HS-27A (cell line): ENCODE results near the gene IGHMBP2.

Experiments used
- DNase-seq: peaks from one replicate; pipeline ENCODE4 v3.0.0-alpha.2; 2012; ENCODE audit warnings: low read depth, missing footprints

The IGHMBP2 gene

DNA sequence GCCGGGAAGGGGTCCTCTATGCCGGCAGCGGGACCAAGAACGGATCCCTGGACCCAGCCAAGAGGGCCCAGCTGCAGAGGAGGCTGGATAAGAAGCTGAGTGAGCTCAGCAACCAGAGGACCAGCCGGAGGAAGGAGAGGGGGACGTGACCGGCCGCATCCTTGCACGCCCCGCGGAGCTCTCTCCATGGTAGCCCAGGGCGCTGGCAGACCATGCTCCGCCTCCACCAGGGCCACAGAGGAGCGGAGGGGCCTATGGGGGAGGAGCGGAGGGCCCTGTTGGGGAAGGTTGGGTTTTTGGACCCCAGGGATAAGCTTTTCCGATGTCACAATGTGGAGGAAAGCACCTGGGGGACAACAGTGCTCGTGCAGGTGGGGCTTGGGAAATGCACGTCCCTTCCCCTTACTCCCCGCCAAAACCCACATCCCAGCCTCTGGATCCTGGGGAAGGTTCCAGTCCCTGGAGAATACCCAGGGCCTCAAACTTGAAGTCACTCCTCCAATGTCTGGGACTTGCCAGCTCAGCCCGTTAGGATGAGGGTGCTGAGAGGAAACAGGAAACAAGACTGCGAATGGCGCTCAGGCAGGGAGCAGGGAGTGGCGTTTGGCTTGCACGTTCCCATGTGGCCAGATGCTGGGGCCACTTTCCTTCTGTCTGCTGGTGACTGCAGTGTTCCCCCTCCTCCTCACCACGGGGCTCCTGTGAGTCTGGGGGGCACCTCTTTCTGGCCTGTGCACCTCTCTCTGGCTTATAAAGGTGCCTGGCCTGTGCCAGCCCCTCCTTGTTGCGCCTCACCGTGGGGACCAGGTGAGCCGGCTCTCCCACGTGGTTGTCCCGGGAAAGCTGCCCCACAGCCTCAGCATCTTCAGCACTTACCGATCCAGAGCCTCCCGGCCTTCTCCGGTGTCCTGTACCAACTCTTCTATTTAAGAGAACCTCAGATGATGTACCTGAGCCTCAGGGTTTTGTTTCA, 36.2 kb downstream of the IGHMBP2 start:
- no peak for DNase-seq

- no peak for DNase-seq
Measured at GRCh38 chr11:68940651-68941323, 37.1 kb downstream of the IGHMBP2 start.

- no peak for DNase-seq
Measured at GRCh38 chr11:68941324-68942094, 37.8 kb downstream of the IGHMBP2 start.

- no peak for DNase-seq
Measured at GRCh38 chr11:68942095-68942620, 38.5 kb downstream of the IGHMBP2 start.

- no peak for DNase-seq
Measured at GRCh38 chr11:68942751-68943271, 39.1 kb downstream of the IGHMBP2 start.

- DNase-seq: no peak
Measured at GRCh38 chr11:68946416-68947090, 42.9 kb downstream of the IGHMBP2 start.

DNA sequence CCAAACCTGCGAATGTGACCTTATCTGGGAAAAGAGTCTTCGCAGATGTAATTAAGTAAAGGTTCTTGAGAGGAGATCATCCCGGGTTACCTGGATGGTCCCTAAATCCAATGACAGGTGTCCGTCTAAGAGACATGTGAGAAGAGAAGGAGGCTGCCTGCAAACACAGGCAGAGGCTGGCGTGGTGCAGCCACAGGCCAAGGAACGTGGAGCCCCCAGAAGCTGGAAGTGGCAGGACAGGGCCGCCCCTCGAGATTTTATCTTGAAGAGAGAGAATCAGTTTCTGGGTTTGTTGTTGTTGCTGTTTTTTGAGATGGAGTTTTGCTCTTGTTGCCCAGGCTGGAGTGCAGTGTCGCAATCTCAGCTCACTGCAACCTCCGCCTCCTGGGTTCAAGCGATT, 43.5 kb downstream of the IGHMBP2 start:
- DNase-seq: no peak

DNA sequence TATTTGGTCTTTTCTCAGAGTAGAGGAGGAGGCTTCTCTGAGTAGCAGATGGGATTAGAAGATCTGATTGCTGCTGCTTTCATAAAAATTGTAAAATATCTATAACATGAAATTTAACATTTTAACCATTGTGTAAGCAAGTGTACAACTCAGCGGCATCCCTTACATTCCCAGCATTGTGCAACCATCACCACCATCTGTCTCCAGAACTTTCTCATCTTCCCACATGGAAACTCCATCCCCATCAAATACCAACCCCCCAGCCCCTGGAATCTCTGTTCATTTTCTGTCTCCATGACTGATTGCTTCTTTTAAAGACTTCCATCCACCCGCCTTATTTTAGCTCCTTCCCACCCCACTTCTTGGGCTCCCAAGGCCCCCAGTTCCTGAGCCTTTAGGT, 44.8 kb downstream of the IGHMBP2 start:
- no peak for DNase-seq

- no peak for DNase-seq
Measured at GRCh38 chr11:68948935-68949334, 45.2 kb downstream of the IGHMBP2 start.

- no peak for DNase-seq
Measured at GRCh38 chr11:68950270-68950669, 46.6 kb downstream of the IGHMBP2 start.

GRCh38 chr11:68950762-68951161, 47.1 kb downstream of the IGHMBP2 start:
- DNase-seq: no peak

GRCh38 chr11:68954836-68955606, 51.3 kb downstream of the IGHMBP2 start:
- no peak for DNase-seq

DNA sequence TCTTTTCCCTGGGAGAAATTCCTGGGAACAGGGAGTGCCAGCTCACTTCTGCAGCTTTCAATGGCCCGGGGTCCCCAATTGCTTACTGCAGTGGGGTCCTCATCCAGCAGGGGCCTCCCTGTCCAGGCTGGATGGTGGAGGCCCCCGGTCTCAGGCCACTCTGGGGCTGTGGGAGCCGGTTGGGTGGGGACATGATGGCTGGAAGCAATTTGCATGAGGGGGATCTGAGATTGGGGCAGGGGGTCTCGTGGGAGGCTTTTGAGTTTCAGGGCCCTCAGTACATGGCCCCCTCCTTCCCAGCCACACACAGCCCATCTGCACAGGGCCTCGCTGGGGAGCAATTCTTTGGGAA, 51.9 kb downstream of the IGHMBP2 start:
- DNase-seq: no peak

DNA sequence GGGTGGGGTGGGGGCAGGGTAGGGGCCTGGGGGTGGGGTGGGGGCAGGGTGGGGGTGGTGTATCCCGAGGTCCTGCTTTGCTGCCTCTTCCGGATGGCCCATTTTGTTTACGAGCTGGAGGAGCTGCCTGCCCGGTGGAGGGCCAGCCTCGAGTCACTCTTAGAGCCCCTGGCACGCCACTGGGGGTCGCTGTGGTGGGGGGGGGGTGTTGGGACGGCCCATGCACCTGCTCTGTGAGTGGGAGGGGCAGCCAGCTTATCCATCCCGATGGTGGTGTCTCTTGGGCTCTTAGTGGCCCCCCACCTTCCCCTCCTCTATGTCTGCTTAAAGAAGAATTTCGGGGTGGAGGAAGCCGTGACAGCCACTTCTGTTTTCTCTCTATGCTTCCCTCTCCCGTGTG, 52.5 kb downstream of the IGHMBP2 start:
- DNase-seq: no peak

DNA sequence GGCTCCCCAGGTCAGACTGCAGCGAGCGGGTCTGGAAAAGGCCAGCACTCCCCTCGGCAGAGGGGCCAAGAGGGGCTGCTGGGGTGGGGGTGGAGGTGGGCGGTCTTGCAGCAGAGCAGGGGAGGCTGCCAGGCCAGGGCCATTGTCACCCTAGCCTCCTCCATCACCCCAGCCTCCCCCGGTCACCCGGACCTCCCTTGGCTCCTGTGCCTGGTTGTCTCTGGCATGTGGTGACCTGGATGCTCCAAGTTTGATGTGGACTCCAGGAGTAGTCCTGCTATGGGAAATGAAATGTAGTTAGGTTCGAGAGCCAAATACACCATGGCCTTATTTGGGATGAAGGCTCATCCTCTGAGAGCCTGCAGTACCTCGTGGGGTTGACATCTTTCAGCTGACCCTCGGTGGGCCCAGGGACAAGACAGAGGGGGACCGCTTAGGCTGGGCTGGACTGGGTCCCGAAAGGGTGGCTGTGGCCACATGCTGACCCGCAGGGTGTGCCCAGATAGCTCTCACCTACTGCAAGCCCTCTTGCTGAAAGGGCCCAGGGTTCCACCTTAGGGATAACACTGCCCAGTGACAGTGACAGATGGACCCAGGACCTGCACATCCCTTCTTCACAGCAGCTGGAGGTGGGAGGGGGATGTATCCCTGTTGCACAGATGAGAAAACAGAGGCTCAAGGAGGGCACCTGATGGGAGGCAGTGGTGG, 53.0 kb downstream of the IGHMBP2 start:
- no peak for DNase-seq

GRCh38 chr11:68958211-68958610, 54.5 kb downstream of the IGHMBP2 start:
- no peak for DNase-seq

- no peak for DNase-seq
Measured at GRCh38 chr11:68959465-68960293, 56.0 kb downstream of the IGHMBP2 start.

- no peak for DNase-seq
Measured at GRCh38 chr11:68960294-68961071, 56.8 kb downstream of the IGHMBP2 start.
